NCI-H2171 treated with DMSO at 0.1 percent for 48 hours (cell line): ENCODE data around the gene STAT5B.
"Not testable (repeated sequence)": the region's sequence is repeated elsewhere in the genome, so short reads cannot be mapped to it uniquely, and the experiment has no call there.

Source experiments
- DNase-seq: peaks from one replicate; lab custom pipeline; 2025; lab: John Stamatoyannopoulos, UW

The STAT5B gene

DNA sequence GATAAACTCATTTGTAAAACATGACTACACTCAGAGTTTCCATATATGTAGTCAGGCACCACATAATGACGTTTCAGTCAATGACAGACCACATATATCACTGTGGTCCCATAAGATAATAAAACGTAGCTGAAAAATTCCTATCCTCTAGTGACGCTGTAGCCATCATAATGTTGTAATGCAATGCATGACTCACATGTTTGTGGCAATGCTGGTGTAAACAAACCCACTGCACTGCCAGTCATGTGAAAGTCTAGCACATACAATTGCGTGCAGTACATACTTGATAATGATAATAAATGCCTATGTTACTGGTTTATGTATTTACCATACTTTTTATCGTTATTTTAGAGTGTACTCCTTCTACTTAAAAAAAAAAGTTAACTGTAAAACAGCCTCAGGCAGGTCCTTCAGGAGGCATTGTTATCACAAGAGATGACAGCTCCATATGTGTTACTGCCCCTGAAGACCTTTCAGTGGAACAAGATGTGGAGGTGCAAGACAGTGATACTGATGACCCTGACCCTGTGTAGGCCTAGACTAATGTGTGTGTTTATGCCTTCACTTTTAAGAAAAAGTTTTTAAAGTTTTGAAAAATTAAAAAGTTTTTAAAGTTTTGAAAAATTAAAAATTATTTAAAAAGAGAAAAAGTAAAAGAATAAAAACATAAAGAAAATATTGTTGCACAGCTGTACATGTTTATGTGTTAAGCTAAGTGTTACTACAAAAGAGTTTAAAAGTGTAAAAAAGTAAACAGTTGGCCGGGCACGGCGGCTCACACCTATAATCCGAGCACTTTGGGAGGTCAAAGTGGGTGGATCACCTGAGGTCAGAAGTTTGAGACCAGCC, 9.0 kb downstream of the STAT5B start:
- DNase-seq = no peak

DNA sequence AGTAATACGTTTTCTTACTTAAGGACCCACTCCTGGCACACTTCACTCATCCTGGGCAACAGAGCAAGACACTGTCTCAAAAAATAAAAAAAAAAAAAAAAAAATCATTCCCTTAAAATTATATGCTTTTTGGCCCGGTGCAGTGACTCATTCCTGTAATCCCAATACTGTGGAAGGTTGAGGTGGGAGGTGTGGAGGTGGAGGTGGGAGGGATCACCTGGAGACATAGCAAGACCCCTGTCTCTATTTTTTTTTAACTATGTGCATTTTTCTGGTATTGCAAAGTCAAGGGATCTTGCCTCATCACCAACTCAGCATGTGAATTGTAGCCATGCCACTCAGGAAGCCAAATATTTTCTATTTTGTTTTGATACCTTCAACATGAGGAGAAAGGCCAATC, 9.7 kb downstream of the STAT5B start:
- DNase-seq = no peak

DNA sequence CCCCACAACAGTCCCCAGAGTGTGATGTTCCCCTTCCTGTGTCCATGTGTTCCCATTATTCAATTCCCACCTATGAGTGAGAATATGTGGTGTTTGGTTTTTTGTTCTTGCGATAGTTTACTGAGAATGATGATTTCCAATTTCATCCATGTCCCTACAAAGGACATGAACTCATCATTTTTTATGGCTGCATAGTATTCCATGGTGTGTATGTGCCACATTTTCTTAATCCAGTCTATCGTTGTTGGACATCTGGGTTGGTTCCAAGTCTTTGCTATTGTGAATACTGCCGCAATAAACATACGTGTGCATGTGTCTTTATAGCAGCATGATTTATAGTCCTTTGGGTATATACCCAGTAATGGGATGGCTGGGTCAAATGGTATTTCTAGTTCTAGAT, 11.8 kb downstream of the STAT5B start:
- not testable (repeated sequence) for DNase-seq

- DNase-seq = no peak
These were observed 15.9 kb downstream of the STAT5B start for GRCh38 chr17:42260318-42260717.

DNA sequence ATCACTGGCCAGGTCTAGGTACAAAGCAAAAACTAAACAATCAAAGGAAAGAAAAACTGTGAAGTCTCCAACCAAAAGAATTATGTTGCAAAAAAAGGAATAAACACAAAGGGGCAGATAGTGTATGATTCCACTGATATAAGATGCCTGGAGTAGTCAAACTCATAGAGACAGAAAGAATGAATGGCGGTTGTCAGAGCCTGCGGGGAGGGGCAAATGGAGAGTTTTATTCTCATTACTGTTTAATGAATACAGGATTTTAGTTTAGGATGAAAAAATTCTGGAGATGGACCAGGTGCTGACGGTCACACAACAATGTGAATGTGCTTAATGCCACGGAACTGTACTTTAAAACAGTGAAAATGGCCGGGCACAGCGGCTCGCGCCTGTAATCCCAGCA, 20.7 kb downstream of the STAT5B start:
- DNase-seq = no peak

DNA sequence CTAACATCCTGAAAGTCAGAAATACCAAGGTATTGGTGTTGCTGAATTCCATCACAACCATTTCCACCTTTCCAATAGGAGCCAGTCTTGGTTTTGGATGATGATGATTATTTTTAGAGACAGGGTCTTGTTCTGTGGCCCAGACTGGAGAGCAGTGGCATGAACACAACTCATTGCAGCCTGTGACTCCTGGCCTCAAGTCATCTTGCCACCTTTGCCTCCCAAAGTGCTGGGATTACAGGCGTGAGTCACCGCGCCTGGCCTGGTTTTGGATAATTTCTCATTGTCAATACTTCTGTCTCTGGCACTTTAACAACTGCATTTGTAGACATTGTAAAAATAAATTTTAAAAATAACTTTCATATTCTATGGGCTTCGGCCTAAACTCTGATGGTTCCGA, 22.6 kb downstream of the STAT5B start:
- DNase-seq = no peak

DNA sequence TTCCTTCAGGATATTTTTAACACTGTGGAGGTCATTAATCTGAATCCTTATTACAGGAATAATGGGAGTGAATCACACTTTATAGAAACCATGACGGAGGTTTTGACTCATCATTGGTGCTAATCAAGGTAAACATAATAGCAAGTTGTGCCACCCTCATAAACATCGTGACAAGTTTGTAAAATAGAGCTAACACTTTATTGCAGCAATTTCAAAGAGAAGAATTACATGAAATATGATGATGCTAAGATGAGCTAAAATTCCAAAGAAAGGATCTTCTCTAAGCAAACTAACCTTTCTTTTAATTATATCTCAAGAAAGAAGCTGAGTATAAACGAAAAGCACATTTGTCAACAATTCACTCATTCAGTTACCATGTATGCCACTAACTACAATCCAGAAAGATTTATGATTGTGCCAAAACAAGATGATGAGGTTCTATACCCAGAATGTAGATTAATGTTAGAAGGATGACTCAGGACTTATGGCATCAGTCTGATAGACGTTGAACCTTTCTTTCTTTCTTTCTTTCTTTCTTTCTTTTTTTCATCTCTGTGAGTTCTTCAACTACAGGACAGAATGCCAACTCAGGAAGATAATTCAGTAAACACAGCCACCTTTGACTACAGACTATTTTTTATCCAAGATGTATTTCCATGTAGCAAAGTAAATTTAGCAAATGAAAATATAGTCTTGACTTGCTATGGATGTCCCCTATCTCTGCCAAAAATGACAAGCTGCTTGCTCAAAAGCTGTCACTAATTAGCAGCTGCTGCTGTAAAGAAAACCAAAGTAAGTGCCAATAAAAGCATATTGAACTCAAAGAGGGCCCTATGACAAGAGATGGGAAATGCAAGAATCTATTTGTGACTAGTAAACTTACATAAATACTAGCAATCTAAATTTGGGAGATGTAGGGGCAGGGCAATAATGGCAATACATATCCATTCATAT, 23.3 kb downstream of the STAT5B start:
- DNase-seq = peak; percentile 81

DNA sequence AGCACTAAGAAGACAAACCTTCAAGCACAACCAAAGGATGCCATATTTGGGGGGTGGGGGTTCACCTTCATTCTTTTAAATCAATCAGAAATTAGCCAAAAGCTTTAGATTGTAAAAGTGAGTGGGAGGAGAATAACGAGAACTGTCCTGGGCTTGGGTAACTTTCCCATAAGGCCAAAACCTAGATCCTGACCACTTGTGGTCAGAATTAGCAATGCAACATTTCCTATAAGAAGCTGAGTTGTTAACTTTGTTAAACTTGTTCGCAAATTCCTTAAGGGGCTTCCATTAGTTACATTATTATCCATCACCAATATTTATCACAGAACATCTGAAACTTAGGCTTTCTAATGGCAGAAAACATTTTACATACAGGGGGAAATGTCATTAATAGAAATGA, 25.1 kb downstream of the STAT5B start:
- DNase-seq = no peak

DNA sequence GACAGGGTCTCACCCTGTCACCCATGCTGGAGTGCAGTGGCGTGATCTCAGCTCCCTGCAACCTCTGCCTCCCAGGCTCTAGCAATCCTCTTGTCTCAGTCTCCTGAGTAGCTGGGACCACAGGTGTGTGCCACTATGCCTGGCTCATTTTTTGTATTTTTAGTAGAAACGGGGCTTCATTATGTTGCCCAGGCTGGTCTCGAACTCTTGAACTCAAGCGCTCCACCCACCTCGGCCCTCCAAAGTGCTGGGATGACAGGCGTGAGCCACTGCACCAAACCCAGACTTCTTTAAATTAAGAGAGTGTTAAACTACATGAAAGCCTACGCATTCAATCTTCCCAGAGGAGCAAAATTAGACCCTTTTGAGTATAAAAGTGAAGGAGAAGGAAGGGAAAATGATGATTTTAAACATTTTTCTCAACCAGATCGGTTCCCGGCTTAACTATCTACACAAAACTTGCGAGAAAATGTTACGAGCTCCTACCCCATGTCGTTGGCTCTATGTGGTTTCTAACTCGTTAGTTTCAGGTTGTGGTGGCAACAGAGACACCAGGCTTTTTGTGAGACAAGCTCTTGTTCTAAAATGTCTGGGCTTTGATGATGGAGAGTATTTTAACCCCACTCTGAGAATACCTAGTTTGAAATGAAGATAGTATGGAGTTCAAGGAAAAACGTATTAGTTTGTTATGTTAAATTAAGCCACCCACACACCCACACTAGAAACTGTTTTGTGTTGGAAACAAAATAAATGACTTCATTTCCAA, 26.3 kb downstream of the STAT5B start:
- DNase-seq = no peak

DNA sequence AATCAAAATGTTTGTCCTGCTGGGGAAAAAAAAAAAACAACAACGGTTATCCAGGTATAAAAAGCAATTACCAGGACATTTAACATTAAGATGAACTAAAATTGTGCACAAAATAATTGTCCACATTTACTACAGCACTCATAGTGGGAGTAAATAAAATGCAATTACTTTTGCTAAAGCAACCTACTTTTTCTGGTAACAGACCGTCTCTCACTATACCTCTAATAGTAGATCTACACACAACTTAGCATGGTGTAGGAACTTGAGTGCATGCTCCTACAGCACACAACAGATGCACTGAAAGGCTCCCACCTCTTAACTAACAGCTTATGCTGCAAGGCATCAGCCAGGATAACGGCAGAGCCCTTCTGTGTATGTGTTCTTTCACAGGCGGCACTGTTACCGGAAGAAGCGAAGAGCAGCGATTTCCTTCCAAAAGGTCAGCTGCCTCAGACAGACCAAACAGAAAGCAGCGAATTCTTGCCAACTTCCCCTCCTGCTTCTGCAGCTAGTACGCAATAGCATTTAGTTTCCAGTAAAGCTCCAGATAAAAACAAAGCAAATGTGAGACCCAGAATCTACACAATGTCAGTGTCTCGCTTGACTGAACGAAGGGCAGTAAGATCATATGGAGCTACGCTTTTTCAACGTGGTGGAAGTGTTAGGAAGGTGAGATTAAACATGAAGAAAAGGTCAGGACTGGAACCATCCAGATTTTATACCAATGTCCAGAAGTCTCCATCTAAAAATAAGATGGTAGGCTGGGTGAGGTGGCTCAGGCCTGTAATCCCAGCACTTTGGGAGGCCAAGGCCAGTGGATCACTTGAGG, 27.6 kb downstream of the STAT5B start:
- peak; percentile 96 for DNase-seq

DNA sequence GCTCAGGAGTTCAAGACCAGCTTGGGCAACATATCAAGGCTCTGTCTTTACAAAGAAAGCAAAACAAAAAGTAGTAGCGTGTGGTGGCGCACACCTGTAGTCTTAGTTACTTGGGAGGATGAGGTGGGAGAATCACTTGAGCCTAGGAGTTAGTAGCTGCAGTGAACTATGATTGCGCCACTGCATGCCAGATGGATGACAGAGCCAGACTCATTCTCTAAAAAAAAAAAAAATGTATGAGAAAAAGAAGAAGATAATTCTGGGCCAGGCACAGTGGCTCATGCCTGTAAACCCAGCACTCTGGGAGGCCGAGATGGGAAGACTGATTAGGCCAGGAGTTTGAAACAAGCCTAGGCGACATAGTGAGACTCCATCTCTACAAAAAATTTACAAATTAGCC, 28.5 kb downstream of the STAT5B start:
- DNase-seq = peak; percentile 62

DNA sequence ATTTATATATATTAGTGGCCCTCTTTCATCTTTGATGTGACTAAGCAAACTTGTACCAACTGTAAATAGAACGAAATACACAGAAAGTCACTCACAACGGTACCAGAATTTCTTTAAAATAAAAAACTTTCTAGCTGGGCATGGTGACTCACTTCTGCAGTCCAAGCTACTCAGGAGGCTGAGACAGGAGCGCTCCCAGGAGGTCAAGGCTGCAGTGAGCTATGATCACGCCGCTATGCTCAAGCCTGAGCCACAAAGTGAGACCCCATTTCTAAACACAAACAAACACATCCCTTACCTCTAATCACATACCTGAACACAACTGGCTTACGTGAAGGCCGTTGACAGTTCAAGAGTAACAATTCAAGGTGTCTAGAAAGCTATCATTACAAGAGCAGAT, 29.7 kb downstream of the STAT5B start:
- no peak for DNase-seq

DNA sequence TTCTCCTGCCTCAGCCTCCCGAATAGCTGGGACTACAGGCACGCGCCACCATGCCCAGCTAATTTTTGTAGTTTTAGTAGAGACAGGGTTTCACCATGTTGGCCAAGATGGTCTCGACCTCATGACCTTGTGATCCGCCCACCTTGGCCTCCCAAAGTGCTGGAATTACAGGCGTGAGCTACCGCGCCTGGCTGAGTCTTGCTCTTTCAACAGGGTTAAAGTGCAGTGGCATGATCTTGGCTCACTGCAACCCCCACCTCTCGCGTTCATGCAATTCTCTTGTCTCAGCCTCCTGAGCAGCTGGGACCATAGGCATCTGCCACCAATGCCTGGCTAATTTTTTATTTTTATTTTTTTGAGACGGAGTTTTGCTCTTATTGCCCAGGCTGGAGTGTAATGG, 31.0 kb downstream of the STAT5B start:
- peak; percentile 25 for DNase-seq

DNA sequence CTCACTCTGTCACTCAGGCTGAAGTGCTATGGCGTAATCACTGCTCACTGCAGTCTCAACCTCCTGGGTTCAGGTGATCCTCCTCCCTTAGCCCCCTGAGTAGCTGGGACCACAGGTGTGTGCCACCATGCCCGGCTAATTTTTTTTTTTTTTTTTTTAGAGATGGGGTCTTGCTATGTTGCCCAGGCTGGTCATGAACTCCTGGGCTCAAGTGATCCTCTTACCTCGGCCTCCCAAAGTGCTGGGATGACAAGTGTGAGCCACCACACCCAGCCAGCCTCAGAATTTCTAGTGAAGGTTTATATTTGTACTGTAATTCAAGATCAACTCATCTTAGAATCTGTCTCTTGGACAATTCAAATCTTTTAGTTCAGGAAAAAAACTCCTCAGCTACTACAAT, 32.1 kb downstream of the STAT5B start:
- not testable (repeated sequence) for DNase-seq

- no peak for DNase-seq
These were observed 32.7 kb downstream of the STAT5B start for GRCh38 chr17:42243493-42243982.

DNA sequence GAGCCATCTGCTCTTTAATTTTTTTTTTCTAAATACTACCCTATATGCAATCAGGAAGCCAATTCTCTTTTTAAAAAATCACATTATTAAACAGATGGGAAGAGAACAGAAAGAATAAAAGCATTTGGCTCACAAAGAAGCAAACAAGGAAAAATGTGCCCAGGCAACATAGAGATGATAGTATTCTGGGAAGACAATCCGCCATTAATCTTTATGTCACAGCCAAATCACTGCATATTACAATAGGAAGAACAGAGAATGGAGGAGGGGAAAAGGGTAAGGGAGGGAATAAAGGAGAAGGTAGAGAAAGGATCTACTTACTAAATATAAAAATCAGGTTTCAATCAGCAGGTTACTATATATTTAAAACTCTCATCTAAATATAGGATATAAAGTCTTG, 34.3 kb downstream of the STAT5B start:
- DNase-seq = peak; percentile 55

- not testable (repeated sequence) for DNase-seq
These were observed 35.3 kb downstream of the STAT5B start for GRCh38 chr17:42240863-42241262.

DNA sequence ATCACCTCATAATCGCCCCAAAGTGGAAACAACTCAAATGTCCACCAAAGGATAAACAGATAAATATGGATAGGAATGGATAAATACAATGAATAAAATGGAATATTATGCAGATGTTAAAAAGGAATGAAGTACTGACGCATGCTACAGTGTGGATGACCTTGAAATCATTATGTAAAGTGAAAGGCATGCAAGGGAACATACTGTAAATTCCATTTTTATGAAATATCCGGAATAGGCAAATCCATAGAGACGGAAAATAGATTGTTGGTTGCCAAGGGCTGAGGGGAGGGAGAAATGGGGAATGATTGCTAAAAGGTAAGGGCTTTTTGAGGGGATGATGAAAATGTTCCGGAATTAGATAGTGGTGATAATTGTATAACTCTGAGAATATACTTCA, 36.0 kb downstream of the STAT5B start:
- DNase-seq = no peak

- not testable (repeated sequence) for DNase-seq
These were observed 36.6 kb downstream of the STAT5B start for GRCh38 chr17:42239576-42239975.

DNA sequence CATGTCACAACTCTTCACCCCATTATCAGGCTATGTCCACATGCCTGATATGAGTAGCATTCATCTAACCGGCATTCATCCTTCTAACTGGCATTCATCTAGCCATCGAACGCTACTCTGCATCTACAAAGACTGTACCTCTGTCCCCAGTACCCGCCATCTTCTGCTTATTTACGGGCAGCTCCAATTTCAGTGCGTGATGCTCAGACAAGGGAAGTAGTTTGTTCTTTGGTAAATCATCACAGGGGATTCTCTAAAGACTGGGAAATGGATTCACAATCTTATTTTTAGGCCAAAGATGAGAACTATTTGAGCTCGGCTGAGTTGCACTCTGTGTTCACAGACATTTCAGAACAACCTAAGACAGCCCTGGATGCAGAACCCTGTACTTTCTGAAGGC, 39.4 kb downstream of the STAT5B start:
- DNase-seq = no peak

GRCh38 chr17:42233994-42234393, 42.2 kb downstream of the STAT5B start:
- DNase-seq = no peak
